CD4-positive, alpha-beta T cell treated with Interleukin-6 for 4 hours (primary cell): ENCODE data around the gene RNLS.
"Not testable (repeated sequence)": the region's sequence is repeated elsewhere in the genome, so short reads cannot be mapped to it uniquely, and the experiment has no call there.

ENCODE experiments used
- DNase-seq: peaks from one replicate; pipeline ENCODE4 v3.0.0-alpha.2; 2020; ENCODE audit warnings: mixed read lengths

RNLS gene

GRCh38 chr10:88515235-88515634 lies 67.9 kb downstream of the RNLS start:
- no peak for DNase-seq

DNA sequence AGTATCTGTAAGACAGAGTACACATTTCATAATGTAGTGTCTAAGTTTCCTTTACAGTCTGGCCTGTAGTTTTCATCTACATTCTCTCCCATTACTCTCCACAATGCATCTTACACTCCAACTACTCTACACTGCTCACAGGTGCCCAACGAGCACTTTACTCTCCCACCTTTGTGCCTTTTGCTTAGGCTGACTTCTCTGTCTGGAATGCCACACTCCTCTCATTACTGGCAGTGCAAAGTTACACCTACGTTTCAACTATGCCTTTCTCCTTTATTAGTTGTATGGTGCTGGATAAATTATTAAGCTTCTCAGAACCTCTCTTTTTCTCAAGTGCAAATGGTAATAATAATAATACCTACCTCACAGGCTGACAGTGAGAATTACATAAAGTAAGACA lies 70.5 kb downstream of the RNLS start:
- DNase-seq: no peak

DNA sequence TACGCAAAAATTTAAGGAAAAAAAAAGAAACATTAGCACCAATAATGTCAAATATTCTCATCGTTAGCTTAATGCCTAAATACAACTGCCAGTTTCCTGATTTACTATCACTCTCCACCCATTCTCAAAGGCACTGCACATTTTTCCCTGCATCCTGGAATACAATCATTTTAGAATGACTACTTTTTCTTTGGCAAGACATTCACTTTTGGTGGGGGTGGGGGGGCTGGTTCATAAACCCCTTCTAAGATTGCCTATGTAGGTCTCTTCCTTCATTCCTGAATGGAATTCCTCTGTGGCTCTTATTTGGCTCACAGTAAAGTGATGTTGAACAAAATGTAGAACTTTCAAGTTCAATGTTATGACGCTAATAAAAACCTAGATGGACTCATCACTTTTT lies 74.3 kb downstream of the RNLS start:
- no peak for DNase-seq

DNA sequence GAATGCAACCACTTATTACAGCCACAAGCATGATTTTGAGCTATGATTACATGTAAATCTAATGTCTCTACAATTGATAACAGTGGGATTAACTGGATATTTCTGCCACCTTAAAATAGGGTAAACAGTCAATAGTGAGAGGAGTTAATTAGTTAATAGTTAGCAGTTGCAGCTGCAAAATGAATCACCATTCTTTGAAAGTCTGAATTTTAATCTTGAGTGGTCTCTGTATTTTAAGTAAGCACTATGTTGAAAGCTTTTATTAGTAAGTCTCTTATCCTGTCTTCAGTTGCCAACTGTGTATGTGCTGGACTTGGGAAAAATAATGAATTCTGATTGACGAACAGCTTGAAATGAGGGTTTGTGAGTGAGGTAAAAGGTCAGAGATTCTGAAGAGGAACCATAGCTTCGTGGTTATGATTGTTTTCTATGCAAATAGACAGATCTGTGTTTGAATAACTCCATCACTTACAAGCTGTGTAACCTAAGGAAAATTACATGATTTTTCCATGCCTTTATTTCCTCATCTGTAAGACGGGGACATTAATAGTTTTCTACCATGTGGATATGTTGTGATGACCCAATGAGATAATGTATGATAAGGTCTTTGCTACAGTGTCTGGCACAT lies 75.2 kb downstream of the RNLS start:
- DNase-seq: no peak

DNA sequence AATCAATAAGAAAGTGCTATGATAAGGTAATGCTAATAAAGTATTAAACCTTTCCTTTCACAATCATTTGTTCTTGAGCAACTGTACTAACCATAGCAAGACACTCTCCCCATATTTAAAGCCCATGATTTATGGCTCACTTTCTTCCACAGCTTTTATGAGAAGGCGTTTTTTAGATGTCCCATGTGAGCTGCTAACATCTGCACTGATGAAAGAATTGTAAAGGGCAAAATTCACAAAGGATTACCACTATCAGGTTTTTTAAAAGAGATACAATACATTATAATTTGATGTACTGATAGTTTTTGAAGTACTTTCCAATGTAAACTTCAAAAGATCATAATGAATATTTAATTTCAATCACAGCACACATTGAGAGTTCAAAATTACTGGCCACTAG lies 75.7 kb downstream of the RNLS start:
- no peak for DNase-seq

GRCh38 chr10:88505680-88506215 lies 77.4 kb downstream of the RNLS start:
- DNase-seq: no peak

DNA sequence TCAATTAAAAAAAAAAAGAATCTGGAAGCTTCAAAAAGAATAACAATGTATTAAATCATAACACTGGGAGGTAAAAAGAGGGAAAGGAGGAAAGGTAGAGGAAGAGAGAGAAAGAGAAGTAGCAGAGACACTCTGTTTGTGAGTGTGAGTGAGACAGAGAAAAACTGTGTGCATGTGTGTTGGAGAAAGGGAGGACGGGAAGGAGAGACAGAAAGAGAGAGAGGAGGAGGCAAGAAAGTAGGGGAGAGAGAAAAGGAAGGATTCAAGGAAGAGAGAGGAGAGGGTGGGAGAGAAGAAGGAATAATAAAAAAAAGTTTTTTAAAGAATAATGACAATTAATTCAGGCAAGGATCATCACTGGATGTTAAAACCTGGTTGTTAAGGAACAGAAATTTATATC lies 77.9 kb downstream of the RNLS start:
- DNase-seq: no peak

- no peak for DNase-seq
These were observed 82.5 kb downstream of the RNLS start for GRCh38 chr10:88500656-88501055.

DNA sequence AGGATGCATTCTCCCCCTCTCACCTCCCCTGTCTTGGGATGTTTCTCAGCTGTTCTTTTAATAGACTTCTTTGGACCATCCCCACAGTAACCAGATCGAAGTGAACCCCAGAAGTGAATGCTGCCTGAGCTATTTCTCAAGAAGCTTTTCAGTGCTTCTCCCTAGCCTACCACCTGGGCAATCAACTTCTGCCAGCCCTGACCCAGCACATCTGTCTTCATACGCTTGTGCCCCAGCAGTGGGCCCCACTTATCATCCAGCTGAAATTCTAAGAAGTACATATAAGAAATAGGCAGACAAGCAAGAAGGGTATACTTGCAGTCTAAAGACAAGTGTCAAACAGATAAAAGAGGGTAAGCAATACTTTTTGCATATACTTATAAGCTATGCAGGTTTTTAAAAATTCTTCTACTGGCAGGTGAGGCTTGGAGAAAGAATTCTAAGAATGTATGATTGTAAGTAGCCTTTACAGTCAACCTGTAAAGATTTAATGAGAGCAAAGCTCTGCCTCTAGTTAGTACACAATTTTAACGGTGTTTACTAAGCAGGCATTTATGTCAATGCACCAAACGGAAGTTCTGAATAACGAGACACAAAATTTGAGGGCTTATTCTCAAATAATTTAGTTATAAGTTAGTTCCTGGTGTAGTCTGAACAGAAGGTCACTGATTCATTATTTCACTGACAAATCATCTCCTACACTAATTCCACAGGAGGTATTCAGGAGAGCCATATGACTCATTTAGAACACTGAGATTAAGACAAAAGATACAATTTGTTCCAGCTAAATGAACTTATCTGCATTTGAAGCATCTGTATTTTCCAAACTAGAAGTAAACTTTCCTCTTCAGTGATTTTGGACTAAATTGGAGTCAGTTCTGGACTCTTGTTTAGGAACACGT lies 83.3 kb downstream of the RNLS start:
- DNase-seq: no peak

DNA sequence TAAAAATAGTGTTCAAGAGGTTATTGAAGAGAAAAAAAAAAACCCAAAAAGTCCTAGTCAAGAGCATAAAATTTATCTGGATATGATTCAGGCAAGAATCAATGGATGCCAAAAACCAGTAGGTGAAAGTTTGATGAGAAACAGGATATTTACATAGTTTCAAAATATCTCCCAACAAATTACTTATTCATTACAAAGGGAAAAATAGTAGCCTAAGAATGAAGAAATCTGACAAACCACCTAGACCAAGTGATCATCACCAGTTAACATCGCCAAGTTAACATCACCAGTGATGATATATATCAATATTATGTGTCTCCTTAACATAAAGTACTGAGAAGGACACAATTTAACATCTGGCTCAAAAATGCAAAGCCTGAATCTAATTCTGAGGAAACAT lies 85.2 kb downstream of the RNLS start:
- no peak for DNase-seq

DNA sequence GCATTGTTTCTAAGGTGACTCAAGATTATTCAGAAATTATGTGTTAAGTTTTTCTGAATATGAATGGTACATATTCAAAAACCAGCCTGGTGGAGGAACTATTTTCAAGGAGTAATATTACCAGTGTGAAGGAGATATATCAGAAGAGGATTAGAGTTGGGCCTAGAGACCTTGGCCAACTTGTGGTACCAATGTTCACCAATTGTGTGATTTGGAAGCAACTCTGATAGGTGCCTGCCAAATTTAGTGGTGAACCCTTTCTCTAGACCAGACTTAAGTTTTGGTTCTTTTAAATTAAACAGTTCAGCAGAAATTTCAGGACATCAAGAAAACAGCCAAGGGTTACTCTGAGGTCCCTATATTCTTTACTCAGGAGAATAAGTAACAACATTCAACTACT lies 88.6 kb downstream of the RNLS start:
- DNase-seq: no peak

DNA sequence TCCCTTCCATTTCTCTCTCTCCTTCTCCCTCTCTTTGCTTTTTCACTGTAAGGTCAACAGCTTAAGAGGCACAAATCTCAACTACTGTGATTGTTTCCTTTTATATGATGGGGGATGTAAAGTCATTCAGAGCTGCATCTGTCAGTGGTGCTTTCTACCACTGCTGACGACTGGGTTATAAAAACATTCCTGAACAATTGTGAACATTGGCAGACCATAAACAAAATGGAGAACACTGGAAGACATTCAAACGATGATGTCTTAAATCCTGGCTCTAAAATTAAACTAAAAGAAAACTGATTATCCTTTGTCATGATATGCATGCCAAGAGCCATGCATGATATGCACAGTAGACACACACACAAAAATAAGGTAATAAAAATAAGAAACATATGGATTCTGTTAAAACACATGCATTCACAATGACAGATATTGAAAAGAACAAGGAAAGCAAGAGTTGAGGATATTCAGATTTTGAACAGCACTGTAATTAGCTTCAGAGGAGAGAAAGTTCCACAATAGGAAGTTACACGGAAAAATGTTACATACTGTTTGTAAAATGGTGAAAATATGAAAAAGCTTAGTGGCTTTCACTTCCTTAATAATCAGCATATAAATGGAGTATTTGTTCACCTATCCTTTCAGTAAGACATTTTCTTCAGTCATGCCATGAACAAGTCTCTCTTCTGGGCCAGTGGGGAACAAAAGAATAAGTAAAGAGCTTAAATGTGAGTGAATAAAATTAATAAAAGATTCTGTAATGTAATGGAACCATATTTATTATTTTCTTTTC lies 89.2 kb downstream of the RNLS start:
- DNase-seq: no peak

DNA sequence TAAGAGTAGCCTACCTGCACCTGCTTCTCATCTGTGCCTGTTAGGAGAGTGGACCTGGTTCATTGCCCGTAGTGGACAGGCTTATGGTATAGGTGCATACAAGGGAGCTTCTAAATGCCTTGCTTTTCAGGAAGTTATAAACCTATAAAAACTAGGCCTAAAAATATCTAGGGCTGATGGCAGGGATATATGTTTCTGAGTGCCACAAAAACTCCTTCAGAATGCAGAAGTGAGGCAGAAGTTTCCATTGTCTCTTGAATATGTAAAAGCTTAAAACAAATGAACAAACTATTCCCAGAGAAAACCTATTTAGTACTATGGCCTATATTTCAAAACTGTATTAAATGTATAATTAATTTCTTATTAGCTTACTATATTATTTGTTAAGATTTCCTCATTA lies 91.8 kb downstream of the RNLS start:
- DNase-seq: no peak

GRCh38 chr10:88490231-88490980 lies 92.7 kb downstream of the RNLS start:
- DNase-seq: no peak

- no peak for DNase-seq
These were observed 94.0 kb downstream of the RNLS start for GRCh38 chr10:88489107-88489506.

GRCh38 chr10:88486816-88487215 lies 96.3 kb downstream of the RNLS start:
- not testable (repeated sequence) for DNase-seq

GRCh38 chr10:88482220-88482619 lies 100.9 kb downstream of the RNLS start:
- no peak for DNase-seq

DNA sequence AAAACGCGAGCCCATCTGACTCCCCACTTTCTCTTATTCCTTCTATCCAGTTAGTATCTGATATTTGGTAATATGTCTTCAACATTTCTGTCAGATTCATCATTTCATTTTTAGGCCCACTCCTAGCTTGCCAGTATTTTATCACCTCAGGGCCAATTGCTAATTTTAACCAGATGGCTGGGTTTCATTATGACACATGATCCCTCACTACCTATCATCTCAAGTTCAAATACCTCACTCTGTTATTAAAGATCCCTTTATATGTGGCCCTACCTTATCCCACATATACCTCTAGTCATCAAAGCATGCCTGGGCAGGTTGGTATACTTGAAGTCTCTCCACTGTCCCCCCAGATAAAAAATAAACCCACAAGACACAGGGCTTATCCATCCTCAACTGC lies 104.9 kb downstream of the RNLS start:
- no peak for DNase-seq

- no peak for DNase-seq
These were observed 105.6 kb downstream of the RNLS start for GRCh38 chr10:88477343-88478085.

DNA sequence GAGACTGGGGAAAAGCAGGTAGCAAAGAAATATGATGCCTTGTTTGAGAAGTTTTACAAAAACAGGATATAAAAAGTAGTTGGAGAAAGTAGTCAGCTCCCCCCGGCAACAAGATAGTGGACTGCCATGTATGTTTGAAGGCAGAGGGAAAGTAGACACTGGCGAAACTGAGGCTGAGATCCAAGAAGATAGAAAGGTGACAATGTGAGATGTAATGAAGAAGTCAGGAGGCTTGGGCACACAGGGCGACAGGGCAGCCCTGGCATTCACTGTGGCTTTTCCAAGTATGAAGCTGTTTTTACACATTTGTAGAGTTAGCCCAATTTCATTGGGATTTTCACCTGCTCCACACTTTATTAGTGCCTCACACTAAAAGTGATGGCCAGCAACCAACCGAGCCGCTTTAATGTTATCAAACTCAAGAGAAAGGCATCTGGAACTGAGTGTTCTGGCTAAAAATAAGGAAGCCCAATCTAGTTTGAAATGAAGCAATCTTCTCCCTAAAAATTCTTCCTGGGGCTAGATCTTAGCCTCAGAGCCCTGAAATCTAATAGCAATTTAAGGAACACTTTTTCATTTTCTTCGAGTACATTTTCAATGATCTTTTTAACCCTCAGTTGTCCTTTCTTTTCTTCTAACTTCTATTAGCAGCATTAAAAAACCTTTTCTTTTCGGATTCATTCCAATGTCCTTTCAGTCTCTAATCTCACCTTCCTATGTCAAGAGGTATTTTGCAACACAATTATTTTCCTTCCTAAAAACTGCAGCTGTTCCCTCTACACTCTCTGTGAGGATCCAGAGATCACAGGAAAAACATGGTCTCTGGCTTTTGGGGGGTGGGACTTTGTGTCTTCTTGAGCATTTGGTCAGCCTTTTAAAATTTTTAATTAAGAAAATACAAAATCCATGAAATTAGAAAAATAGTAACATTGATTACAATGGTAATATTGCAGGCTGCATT lies 108.0 kb downstream of the RNLS start:
- DNase-seq: no peak
